A673 (cell line): ENCODE results near the gene GSTM3. TPM values are rescaled to one million over a fixed set of nuclear protein-coding genes. Genes with fewer than 3 reads are reported as not detected.
"Not testable (repeated sequence)": the region's sequence is repeated elsewhere in the genome, so short reads cannot be mapped to it uniquely, and the experiment has no call there.

ENCODE experiments used
- BruUV-seq: library from RNA; stranded (reverse); fragments of 400-500 nt; replicated peaks from 2 replicates; lab custom pipeline; 2021; lab: Mats Ljungman, UMichigan
- CTCF ChIA-PET: fragments of 300-600 bp; sonication (Branson Sonifier 250); formaldehyde crosslinking; loops from one replicate; lab custom pipeline; 2022; ENCODE audit warnings: antibody characterized with exemption; lab: Charles Lee
- POLR2A ChIA-PET: fragments of 300-600 bp; sonication (Branson Sonifier 250); formaldehyde crosslinking; loops from one replicate; lab custom pipeline; 2022; ENCODE audit warnings: antibody characterized with exemption; ENCODE audit not compliant: low non-redundant PET; lab: Charles Lee
- DNase-seq: peaks from one replicate; pipeline ENCODE4 v3.0.0-alpha.2; 2015; ENCODE audit warnings: low spot score
- H3K27ac ChIP-seq: fragments of 200-600 bp; sonication (generic); 2 replicates; pipeline ENCODE4 v1.5.1; 2016; ENCODE audit warnings: mixed run types, low read depth, mild to moderate bottlenecking, mixed read lengths, antibody characterized with exemption, low read length; ENCODE audit not compliant: poor library complexity, severe bottlenecking
- H3K27me3 ChIP-seq: fragments of 200-600 bp; sonication (generic); replicated peaks from 2 replicates; pipeline ENCODE4 v1.6.1; 2017; ENCODE audit warnings: mixed run types, low read depth, mild to moderate bottlenecking, mixed read lengths, antibody characterized with exemption, low read length; ENCODE audit not compliant: insufficient read depth, poor library complexity
- H3K36me3 ChIP-seq: fragments of 200-600 bp; sonication (generic); 2 replicates; pipeline ENCODE4 v1.6.1; 2016; ENCODE audit warnings: mixed run types, mild to moderate bottlenecking, mixed read lengths, antibody characterized with exemption, low read length; ENCODE audit not compliant: insufficient read depth, poor library complexity, severe bottlenecking
- H3K4me1 ChIP-seq: fragments of 200-600 bp; sonication (generic); 2 replicates; pipeline ENCODE4 v1.6.1; 2017; ENCODE audit warnings: mixed run types, mild to moderate bottlenecking, mixed read lengths, antibody characterized with exemption, low read length; ENCODE audit not compliant: insufficient read depth, poor library complexity, severe bottlenecking
- H3K4me3 ChIP-seq: fragments of 200-600 bp; sonication (generic); 2 replicates; pipeline ENCODE4 v1.5.1; 2016; ENCODE audit warnings: low read depth, mixed run types, mild to moderate bottlenecking, mixed read lengths, low read length; ENCODE audit not compliant: poor library complexity, severe bottlenecking
- H3K9me3 ChIP-seq: fragments of 200-600 bp; sonication (generic); 2 replicates; pipeline ENCODE4 v1.6.1; 2016; ENCODE audit warnings: mixed run types, low read depth, mild to moderate bottlenecking, mixed read lengths, antibody characterized with exemption, low read length; ENCODE audit not compliant: poor library complexity, severe bottlenecking
- CTCF ChIP-seq: fragments of 300-800, 200-600 bp; sonication (generic); conservative IDR thresholded peaks from 2 replicates; pipeline ENCODE4 v1.5.1; 2017; ENCODE audit warnings: low read depth, mild to moderate bottlenecking, antibody characterized with exemption, low read length, moderate library complexity, mixed read lengths
- EZH2 ChIP-seq: fragments of 200-600 bp; sonication (generic); IDR thresholded peaks from 2 replicates; pipeline ENCODE4 v1.6.1; 2017; ENCODE audit warnings: borderline replicate concordance, low read depth, mild to moderate bottlenecking, mixed read lengths, antibody characterized with exemption, low read length; ENCODE audit not compliant: poor library complexity, severe bottlenecking
- intact Hi-C: fragments of 100-400 bp; cut with micrococcal nuclease; formaldehyde crosslinking; loops from one replicate; pipeline ENCODE4 v1.10.0; 2022; ENCODE audit not compliant: unreplicated experiment
- total RNA-seq: library from RNA; stranded (reverse); gene quantifications from 2 replicates; pipeline ENCODE4 v1.2.3, GENCODE V29; 2021

Gene GSTM3
- total RNA-seq, 1 experiment from 2014 or later: 72.2 TPM

- no peak for TF ChIP-seq EZH2
- TF ChIP-seq CTCF: no peak
- CTCF ChIA-PET: no interaction called here
- Histone ChIP-seq H3K4me1 (no peaks in the 10 kb centered on the region), H3K4me3 (no peak overlapping the region), H3K27me3 (no peaks in the 10 kb centered on the region), H3K36me3 (peaks cover 11% of the 10 kb centered on the region), H3K27ac (no peak overlapping the region), H3K9me3 (no peaks in the 10 kb centered on the region)
- no peak for DNase-seq
- intact Hi-C loops: no loop called here
- no TSS peak for BruUV-seq
- POLR2A ChIA-PET: no interaction called here
Observed at GRCh38 chr1:109689844-109690405, 50.9 kb downstream of the GSTM3 start.

DNA sequence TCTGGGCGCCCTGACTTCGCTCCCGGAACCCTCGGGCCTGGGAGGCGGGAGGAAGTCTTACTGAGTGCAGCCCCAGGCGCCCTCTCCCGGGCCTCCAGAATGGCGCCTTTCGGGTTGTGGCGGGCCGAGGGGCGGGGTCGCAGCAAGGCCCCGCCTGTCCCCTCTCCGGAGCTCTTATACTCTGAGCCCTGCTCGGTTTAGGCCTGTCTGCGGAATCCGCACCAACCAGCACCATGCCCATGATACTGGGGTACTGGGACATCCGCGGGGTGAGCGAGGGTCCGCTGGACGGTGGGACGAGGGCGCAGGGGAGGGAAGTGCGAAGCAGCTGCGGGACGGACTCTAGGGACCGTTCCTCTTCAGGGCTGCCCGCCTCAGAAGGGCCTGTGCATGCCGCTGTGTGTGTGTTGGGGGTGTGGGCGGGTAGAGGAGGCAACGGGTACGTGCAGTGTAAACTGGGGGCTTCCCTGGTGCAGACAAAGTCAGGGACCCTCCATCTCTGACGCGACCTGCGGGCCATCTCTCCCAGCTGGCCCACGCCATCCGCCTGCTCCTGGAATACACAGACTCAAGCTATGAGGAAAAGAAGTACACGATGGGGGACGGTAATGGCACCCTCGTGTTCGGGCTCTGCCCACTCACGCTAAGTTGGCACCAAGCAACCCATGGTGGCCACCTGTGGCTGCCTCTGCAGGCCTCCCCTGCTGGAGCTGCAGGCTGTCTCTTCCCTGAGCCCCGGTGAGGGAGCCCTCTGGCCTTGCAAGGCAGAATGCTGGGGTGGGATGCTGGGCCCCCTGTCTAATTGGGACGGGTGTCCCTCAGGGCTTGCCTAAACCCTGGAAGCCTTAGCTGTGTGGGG lies 53.0 kb downstream of the GSTM3 start, which contains the start of gene GSTM1:
GSTM1 (plus strand) TSS at position 177 of the 859 bp plus-strand sequence; CDS start at position 234, 57 bp downstream.
- Histone ChIP-seq H3K4me3 (peak within 1 kb of the TSS; percentile 64), H3K27ac (peak within 1 kb of the TSS; percentile 82), H3K36me3 (peaks cover 11% of the 10 kb centered on the region), H3K9me3 (no peaks in the 10 kb centered on the region), H3K27me3 (no peaks in the 10 kb centered on the region), H3K4me1 (no peaks in the 10 kb centered on the region)
- peak; percentile 91 for DNase-seq
- TF ChIP-seq CTCF: peak; percentile 55
- no peak for TF ChIP-seq EZH2
- intact Hi-C loops: no loop called here
- ChIA-PET POLR2A (interaction anchor here (1.3 kb wide), 1 partner anchor 24 kb away, joined by 16 read pairs; the partner anchor contains the start of gene GSTM5), CTCF (interaction anchor here (0.6 to 1.5 kb wide), 5 partner anchors 24 to 297 kb away, joined by 3 to 12 read pairs (median 8); partner anchors contain the start of genes AHCYL1 and GSTM5)
- BruUV-seq: TSS peak; percentile 28

DNA sequence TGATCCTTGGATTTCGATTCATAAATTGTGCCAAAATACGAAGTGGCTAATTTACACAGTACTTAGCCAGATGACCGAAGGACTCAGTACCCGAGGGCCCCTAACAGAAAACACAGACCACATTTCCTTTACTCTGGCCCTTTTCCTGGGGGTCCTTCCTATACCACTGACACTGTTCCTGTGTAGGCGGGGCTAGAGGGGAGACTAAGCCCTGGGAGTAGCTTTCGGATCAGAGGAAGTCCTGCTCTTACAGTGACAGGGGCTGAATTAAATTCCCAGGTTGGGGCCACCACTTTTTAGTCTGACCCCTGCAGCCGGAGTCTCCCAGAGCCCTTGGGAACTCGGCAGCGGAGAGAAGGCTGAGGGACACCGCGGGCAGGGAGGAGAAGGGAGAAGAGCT lies 53.7 kb downstream of the GSTM3 start:
- H3K4me1 ChIP-seq, H3K27me3 ChIP-seq, intact Hi-C loops, BruUV-seq, H3K9me3 ChIP-seq, DNase-seq: not testable (repeated sequence)
- Histone ChIP-seq H3K4me3 (peak overlapping the region; percentile 64), H3K36me3 (peaks cover 11% of the 10 kb centered on the region), H3K27ac (peak overlapping the region; percentile 82)
- POLR2A ChIA-PET: interaction anchor here (1.3 kb wide), 1 partner anchor 25 kb away, joined by 16 read pairs; the partner anchor contains the start of gene GSTM5
- CTCF ChIA-PET: interaction anchor here (1.0 to 1.5 kb wide), 4 partner anchors 25 to 298 kb away, joined by 3 to 12 read pairs (median 8); partner anchors contain the start of genes AHCYL1 and GSTM5

- DNase-seq, H3K4me1 ChIP-seq, H3K27ac ChIP-seq, BruUV-seq, H3K4me3 ChIP-seq, H3K27me3 ChIP-seq, H3K36me3 ChIP-seq, POLR2A ChIA-PET, intact Hi-C loops, CTCF ChIA-PET, H3K9me3 ChIP-seq: not testable (repeated sequence)
Observed at GRCh38 chr1:109685890-109686289, 54.9 kb downstream of the GSTM3 start.

GRCh38 chr1:109685399-109685798 lies 55.4 kb downstream of the GSTM3 start:
- H3K36me3 ChIP-seq, H3K27me3 ChIP-seq, H3K4me3 ChIP-seq, POLR2A ChIA-PET, BruUV-seq, H3K4me1 ChIP-seq, H3K9me3 ChIP-seq, H3K27ac ChIP-seq, CTCF ChIA-PET, intact Hi-C loops, DNase-seq: not testable (repeated sequence)
